ENCODE results near the gene FIGNL1.

The FIGNL1 gene

DNA sequence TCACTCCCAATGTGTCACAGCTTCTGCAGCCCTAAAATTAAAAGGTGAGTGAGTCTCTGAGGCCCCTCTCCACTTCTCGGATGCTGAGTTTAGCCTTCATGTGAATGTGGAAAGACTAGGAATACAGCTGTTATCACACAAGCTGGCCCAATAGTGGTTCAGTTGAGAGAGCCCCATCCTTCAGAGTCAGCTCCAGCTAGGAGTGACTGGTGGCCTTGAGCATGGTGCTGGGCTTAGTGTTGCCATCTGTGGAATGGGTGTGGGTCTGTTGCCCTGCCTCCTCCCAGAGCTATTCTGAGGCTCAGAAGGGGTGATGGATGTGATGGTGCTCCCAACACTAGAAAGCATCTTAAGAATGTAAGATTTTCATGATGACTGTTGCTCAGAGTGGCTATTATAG, 55.8 kb downstream of the FIGNL1 start:
- no peak for DNase-seq

All from NCI-H146 (cell line).